Measurements from ENCODE around the gene ALKBH7. TPM values are rescaled to one million over a fixed set of nuclear protein-coding genes. Genes with fewer than 3 reads are reported as not detected.
A peak's percentile ranks its signal among the peaks of the same experiment; 100 is the strongest.

The ALKBH7 gene
- total RNA-seq, 4 donors from 2014 or later, result 41.9 to 75.1 (median 45.7) TPM

DNA sequence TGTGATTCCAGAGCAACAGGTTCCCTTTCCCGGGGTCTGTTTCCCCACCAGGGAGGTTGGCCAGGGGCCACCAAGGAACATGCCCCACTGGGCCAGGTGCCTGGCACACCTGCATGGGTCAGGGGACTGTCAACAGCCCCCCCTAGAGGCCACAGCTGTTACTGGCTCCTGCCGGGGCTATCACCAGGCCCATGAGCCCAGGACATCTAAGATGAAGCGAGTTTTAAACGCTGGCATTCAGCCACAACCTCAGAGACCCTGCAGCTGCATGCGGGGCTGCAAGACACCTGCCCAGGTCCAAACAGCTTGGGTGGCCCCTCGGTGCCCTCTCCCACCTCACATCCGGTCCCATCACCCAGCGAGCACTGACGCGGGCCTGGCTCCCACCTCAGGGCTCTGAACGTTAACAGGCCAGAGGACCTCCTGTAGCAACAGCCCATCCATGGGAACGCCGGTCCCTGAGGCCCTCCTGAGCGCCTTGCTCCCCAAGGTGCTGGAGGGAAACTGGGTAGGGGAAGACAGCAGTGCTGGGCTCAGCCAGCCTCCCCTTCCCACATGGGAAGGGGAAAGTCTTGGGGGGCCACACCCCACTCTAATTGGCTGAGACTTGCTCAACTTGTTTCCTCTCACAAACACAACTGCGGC lies 40.0 kb downstream of the ALKBH7 start:
- H3K27ac ChIP-seq, result peak overlapping the region in 3 of 4 donors; percentile 33 to 61 (median 51)
- no peak overlapping the region for H3K4me3 ChIP-seq

DNA sequence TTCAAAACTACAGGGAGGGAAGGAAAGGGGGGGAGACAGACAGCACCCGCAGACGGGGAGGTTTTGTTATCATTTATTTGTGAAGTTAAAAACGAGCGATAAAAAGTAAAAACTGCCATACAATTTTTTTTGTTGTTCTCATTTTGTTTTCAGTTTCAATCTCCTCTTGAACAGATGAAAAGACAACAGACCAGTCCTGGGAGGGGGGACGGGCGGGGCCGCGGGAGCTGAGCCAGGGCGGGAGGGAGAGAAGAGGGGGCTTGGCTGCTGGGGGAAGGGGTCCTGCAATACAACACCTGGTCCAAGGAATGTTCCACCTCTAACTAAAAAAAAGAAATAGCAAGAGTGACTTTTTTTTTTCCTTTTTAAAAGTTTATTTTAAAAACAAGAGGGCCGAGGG lies 40.7 kb downstream of the ALKBH7 start:
- Histone ChIP-seq H3K27ac (peak overlapping the region in 2 of 4 donors; percentile 51 to 61), H3K36me3 (peaks cover 0 to 50% of the 10 kb centered on the region in 2 donors), H3K4me1 (peaks cover 0 to 35% (median 0%) of the 10 kb centered on the region in 3 donors), H3K27me3 (no peaks in the 10 kb centered on the region), H3K9me3 (no peaks in the 10 kb centered on the region), H3K4me3 (no peak overlapping the region)
- TF ChIP-seq POLR2AphosphoS5 (IDR thresholded peaks at IDR 0.05), result no peak
- no peak for ATAC-seq
- 28 to 30% methylated on average over 4 to 8 of the region's 10 CpGs for WGBS, 2 donors (ENCODE audit: low coverage in 1 of 2)

More for the DNA sequence above, 40.0 kb downstream of the ALKBH7 start:
- Histone ChIP-seq H3K4me1 (peaks cover 0 to 28% (median 0%) of the 10 kb centered on the region in 3 donors), H3K36me3 (peaks cover 0 to 43% of the 10 kb centered on the region in 2 donors), H3K9me3 (no peaks in the 10 kb centered on the region), H3K27me3 (no peaks in the 10 kb centered on the region)
- TF ChIP-seq POLR2AphosphoS5 (IDR thresholded peaks at IDR 0.05), result no peak
- TF ChIP-seq, protein P1, sequence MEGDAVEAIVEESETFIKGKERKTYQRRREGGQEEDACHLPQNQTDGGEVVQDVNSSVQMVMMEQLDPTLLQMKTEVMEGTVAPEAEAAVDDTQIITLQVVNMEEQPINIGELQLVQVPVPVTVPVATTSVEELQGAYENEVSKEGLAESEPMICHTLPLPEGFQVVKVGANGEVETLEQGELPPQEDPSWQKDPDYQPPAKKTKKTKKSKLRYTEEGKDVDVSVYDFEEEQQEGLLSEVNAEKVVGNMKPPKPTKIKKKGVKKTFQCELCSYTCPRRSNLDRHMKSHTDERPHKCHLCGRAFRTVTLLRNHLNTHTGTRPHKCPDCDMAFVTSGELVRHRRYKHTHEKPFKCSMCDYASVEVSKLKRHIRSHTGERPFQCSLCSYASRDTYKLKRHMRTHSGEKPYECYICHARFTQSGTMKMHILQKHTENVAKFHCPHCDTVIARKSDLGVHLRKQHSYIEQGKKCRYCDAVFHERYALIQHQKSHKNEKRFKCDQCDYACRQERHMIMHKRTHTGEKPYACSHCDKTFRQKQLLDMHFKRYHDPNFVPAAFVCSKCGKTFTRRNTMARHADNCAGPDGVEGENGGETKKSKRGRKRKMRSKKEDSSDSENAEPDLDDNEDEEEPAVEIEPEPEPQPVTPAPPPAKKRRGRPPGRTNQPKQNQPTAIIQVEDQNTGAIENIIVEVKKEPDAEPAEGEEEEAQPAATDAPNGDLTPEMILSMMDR (IDR thresholded peaks at IDR 0.05), result peak in 3 of 4 experiments; percentile 29 to 66 (median 35)
- ATAC-seq, result peak; percentile 41
- 0% methylated on average over 1 of the region's 15 CpGs; no CpG with 5 or more reads in 1 of the 2 donors for WGBS, 2 donors (ENCODE audit: low coverage in 1 of 2)

DNA sequence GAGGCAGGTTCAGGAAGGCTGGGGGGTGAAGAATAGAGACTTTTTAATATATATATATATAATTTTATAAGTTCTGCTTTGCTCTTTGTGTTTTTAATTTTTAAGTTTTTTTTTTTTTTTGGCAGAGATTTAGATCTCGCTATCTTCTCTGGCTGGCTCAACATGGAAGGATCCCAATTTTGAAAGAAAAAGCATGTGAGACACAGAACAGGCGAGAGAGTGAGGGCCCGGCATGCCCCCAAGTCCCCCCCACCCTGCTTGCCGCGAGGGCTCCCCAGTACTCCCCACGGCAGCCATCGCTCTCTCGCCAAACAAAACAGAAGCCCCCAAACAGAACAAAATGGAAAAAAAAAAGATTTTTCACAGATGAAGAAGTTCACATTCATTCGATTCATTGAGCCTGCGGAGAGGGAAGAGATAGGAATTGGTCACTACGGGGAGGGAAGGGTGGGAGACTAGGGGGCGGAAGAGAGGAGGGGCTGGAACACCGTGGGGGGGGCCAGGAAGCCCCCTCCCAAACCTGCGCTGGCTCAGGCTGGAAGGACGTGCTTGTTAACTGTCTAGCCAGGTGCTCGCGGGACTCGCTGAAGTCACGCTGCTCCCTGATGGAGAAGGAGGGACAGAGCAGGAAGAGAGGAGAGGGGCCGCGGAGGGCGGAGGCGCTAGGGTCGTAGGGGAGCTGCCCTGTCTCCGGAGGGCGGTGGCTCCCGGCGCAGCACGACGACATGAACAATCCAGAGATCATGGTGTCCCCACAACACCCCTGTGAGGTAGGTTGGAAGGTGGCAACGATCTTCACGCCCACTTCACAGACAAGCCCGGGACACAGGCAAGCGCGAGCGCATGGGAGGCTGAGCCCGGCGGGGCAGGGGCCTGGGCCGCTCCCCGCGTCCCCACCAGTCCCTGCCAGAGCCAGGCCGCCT lies 41.4 kb downstream of the ALKBH7 start:
- no peaks in the 10 kb centered on the region for H3K9me3 ChIP-seq
- no peak for ATAC-seq
- H3K27ac ChIP-seq, result peak overlapping the region in 3 of 4 donors; percentile 51 to 61 (median 60)
- 55 to 64% methylated on average over 10 to 12 of the region's 42 CpGs for WGBS, 2 donors (ENCODE audit: low coverage in 1 of 2)
- H3K4me1 ChIP-seq, result peaks cover 0 to 38% (median 0%) of the 10 kb centered on the region in 3 donors
- no peaks in the 10 kb centered on the region for H3K27me3 ChIP-seq
- no peak overlapping the region for H3K4me3 ChIP-seq
- peaks cover 0 to 57% of the 10 kb centered on the region in 2 donors for H3K36me3 ChIP-seq
- TF ChIP-seq POLR2AphosphoS5 (IDR thresholded peaks at IDR 0.05) (no peak), POLR2A (IDR thresholded peaks at IDR 0.05) (no peak), EP300 (IDR thresholded peaks at IDR 0.05) (no peak)
- TF ChIP-seq, protein P1 (IDR thresholded peaks at IDR 0.05), result no peak

DNA sequence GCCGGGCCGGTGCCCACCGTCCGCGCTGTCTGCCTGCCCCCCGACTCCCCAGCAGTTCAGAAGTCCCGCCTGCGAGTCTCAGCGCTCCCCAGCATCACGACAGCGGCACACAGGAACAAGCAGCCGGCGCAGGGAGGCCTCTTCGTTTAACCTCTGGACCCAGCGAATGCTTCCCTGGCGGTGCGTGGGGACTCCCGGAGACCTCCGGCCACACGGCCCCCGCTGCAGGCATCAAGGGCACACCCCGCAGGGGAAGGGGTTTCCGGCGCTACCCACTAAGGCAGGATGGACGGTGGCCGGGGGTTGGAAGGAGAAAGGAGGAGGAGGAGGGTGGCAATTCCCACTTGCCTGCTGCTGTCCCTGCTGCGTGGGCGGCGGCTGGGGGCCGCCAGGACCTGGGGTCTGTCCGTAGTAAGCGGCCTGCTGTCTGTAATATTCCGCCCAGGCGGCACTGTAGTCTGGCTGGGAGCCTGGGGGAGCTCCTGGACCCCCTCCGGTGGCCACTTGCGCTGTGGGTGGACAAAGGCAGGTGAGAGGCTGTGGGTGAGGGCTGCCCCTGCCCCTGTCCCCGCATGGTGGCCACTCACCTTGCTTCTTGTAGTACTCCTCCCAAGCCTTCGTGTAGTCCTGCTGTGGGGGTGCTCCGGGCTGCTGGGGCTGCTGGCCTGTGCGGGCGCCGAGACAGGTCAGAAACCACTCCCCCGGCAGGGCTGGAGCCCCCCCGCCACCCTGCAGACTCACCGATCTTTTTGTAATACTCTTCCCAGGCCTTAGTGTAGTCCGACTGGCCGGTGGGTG lies 42.4 kb downstream of the ALKBH7 start:
- Histone ChIP-seq H3K27ac (no peak overlapping the region), H3K4me1 (peaks cover 0 to 44% (median 0%) of the 10 kb centered on the region in 3 donors), H3K4me3 (no peak overlapping the region), H3K9me3 (no peaks in the 10 kb centered on the region), H3K27me3 (no peaks in the 10 kb centered on the region), H3K36me3 (peaks cover 0 to 67% of the 10 kb centered on the region in 2 donors)
- no peak for ATAC-seq
- WGBS, 2 donors (ENCODE audit: low coverage in 1 of 2), result 83 to 92% methylated on average over 8 to 18 of the region's 47 CpGs
- TF ChIP-seq POLR2AphosphoS5 (IDR thresholded peaks at IDR 0.05) (no peak), EP300 (IDR thresholded peaks at IDR 0.05) (no peak), POLR2A (IDR thresholded peaks at IDR 0.05) (no peak)
- TF ChIP-seq, protein P1 (IDR thresholded peaks at IDR 0.05), result no peak
